Measurements from ENCODE around the gene RIN3. TPM values are rescaled to one million over a fixed set of nuclear protein-coding genes. Genes with fewer than 3 reads are reported as not detected.

Gene RIN3
- total RNA-seq, 1 experiment from 2014 or later = 2.4 TPM

DNA sequence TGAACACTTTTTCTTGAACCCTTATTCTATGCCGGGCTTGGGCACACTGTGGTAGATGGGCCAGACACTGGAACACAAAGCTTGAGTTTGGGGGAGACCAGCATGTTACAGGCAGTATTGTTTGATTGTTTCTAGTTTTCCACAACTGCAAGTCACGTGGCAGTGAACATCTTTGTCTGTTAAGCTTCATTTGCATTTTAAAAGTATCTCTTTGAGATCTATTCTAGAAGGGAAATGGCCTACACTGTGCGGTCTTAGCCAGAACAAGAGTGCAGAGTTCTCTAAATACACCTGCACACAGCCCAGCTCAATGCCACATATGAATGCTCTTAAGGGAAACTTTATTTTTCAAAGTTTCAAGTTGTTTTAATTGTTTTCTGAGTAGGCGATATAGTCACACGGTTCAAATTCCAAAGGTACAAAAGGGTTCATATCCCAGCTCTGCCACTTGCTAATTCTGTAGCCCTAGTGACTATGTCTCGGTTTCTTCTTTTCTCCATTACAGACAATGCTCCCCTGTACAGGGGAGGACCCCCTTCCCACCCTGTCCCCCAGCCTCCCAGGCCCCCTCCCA, 24.9 kb downstream of the RIN3 start:
- no peaks in the 10 kb centered on the region for H3K9me3 ChIP-seq (ENCODE audit: low read depth, low read length, poor library complexity, severe bottlenecking)
- H3K4me3 ChIP-seq (ENCODE audit: low read depth, low read length, poor library complexity, severe bottlenecking) = no peak overlapping the region
- H3K36me3 ChIP-seq (ENCODE audit: insufficient read depth, low read length, poor library complexity, severe bottlenecking) = no peaks in the 10 kb centered on the region
- no peak for DNase-seq (ENCODE audit: low spot score)
- CTCF ChIA-PET = no interaction called here
- BruUV-seq (replicated peaks) = no TSS peak
- POLR2A ChIA-PET (ENCODE audit: low non-redundant PET) = no interaction called here
- no peaks in the 10 kb centered on the region for H3K27me3 ChIP-seq (replicated peaks; ENCODE audit: insufficient read depth, low read depth, low read length, poor library complexity)
- no peaks in the 10 kb centered on the region for H3K4me1 ChIP-seq (ENCODE audit: insufficient read depth, low read length, poor library complexity, severe bottlenecking)
- H3K27ac ChIP-seq (ENCODE audit: low read depth, low read length, poor library complexity, severe bottlenecking) = no peak overlapping the region
- intact Hi-C loops (cut with micrococcal nuclease; ENCODE audit: unreplicated experiment) = no loop called here
- TF ChIP-seq, protein P1, sequence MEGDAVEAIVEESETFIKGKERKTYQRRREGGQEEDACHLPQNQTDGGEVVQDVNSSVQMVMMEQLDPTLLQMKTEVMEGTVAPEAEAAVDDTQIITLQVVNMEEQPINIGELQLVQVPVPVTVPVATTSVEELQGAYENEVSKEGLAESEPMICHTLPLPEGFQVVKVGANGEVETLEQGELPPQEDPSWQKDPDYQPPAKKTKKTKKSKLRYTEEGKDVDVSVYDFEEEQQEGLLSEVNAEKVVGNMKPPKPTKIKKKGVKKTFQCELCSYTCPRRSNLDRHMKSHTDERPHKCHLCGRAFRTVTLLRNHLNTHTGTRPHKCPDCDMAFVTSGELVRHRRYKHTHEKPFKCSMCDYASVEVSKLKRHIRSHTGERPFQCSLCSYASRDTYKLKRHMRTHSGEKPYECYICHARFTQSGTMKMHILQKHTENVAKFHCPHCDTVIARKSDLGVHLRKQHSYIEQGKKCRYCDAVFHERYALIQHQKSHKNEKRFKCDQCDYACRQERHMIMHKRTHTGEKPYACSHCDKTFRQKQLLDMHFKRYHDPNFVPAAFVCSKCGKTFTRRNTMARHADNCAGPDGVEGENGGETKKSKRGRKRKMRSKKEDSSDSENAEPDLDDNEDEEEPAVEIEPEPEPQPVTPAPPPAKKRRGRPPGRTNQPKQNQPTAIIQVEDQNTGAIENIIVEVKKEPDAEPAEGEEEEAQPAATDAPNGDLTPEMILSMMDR (conservative IDR thresholded peaks at IDR 0.05; ENCODE audit: low read depth, low read length) = no peak
- no peak for TF ChIP-seq EZH2 (IDR thresholded peaks at IDR 0.05; ENCODE audit: borderline replicate concordance, low read depth, low read length, poor library complexity, severe bottlenecking)

- Histone ChIP-seq H3K4me1 (ENCODE audit: insufficient read depth, low read length, poor library complexity, severe bottlenecking) (no peaks in the 10 kb centered on the region), H3K36me3 (ENCODE audit: insufficient read depth, low read length, poor library complexity, severe bottlenecking) (no peaks in the 10 kb centered on the region), H3K9me3 (ENCODE audit: low read depth, low read length, poor library complexity, severe bottlenecking) (no peaks in the 10 kb centered on the region), H3K27ac (ENCODE audit: low read depth, low read length, poor library complexity, severe bottlenecking) (no peak overlapping the region), H3K4me3 (ENCODE audit: low read depth, low read length, poor library complexity, severe bottlenecking) (no peak overlapping the region), H3K27me3 (replicated peaks; ENCODE audit: insufficient read depth, low read depth, low read length, poor library complexity) (no peaks in the 10 kb centered on the region)
- intact Hi-C loops (cut with micrococcal nuclease; ENCODE audit: unreplicated experiment) = no loop called here
- TF ChIP-seq, protein P1 (conservative IDR thresholded peaks at IDR 0.05; ENCODE audit: low read depth, low read length) = no peak
- no peak for TF ChIP-seq EZH2 (IDR thresholded peaks at IDR 0.05; ENCODE audit: borderline replicate concordance, low read depth, low read length, poor library complexity, severe bottlenecking)
- POLR2A ChIA-PET (ENCODE audit: low non-redundant PET) = no interaction called here
- CTCF ChIA-PET = no interaction called here
- DNase-seq (ENCODE audit: low spot score) = no peak
- no TSS peak for BruUV-seq (replicated peaks)
Observed at GRCh38 chr14:92539419-92539818, 25.8 kb downstream of the RIN3 start.

- H3K27me3 ChIP-seq (replicated peaks; ENCODE audit: insufficient read depth, low read depth, low read length, poor library complexity) = no peaks in the 10 kb centered on the region
- H3K27ac ChIP-seq (ENCODE audit: low read depth, low read length, poor library complexity, severe bottlenecking) = no peak overlapping the region
- no peaks in the 10 kb centered on the region for H3K36me3 ChIP-seq (ENCODE audit: insufficient read depth, low read length, poor library complexity, severe bottlenecking)
- intact Hi-C loops (cut with micrococcal nuclease; ENCODE audit: unreplicated experiment) = no loop called here
- no peaks in the 10 kb centered on the region for H3K4me1 ChIP-seq (ENCODE audit: insufficient read depth, low read length, poor library complexity, severe bottlenecking)
- CTCF ChIA-PET = no interaction called here
- POLR2A ChIA-PET (ENCODE audit: low non-redundant PET) = no interaction called here
- no peak for DNase-seq (ENCODE audit: low spot score)
- no peak for TF ChIP-seq EZH2 (IDR thresholded peaks at IDR 0.05; ENCODE audit: borderline replicate concordance, low read depth, low read length, poor library complexity, severe bottlenecking)
- TF ChIP-seq, protein P1 (conservative IDR thresholded peaks at IDR 0.05; ENCODE audit: low read depth, low read length) = no peak
- H3K9me3 ChIP-seq (ENCODE audit: low read depth, low read length, poor library complexity, severe bottlenecking) = no peaks in the 10 kb centered on the region
- BruUV-seq (replicated peaks) = no TSS peak
- H3K4me3 ChIP-seq (ENCODE audit: low read depth, low read length, poor library complexity, severe bottlenecking) = no peak overlapping the region
Observed at GRCh38 chr14:92539875-92540274, 26.3 kb downstream of the RIN3 start.
